Thoracic aorta (tissue), 2 donors: ENCODE measurements around the gene ZNF793. TPM values are rescaled to one million over a fixed set of nuclear protein-coding genes. Genes with fewer than 3 reads are reported as not detected.

Source experiments
- ATAC-seq: fragments of 150-250 bp; one replicate; pipeline ENCODE4 v1.8.0; 2017; ENCODE audit warnings: low read depth; ENCODE audit not compliant: insufficient number of reproducible peaks, low FRiP score
- DNase-seq: peaks from one replicate; pipeline ENCODE4 v3.0.0-alpha.2; 2020; ENCODE audit warnings: low spot score
- H3K27ac ChIP-seq, 2 donors: fragments of 200-600 bp; sonication (generic); 1 replicate in 1 of 2; 2 replicates in 1 of 2; pipeline ENCODE4 v1.5.1; 2016; ENCODE audit warnings: mild to moderate bottlenecking in 2 of 2, moderate library complexity in 2 of 2
- H3K27me3 ChIP-seq: fragments of 200-600 bp; sonication (generic); replicated peaks from 2 replicates; pipeline ENCODE4 v1.6.0; 2016; ENCODE audit warnings: mild to moderate bottlenecking; ENCODE audit not compliant: insufficient read depth
- H3K36me3 ChIP-seq: fragments of 200-600 bp; sonication (generic); one replicate; pipeline ENCODE4 v1.5.1; 2016
- H3K4me1 ChIP-seq, 2 donors: fragments of 200-600 bp; sonication (generic); 1 replicate in 1 of 2; 2 replicates in 1 of 2; pipeline versions ENCODE4 v1.5.1 to v1.6.0; 2016; ENCODE audit warnings: low read depth in 2 of 2, mild to moderate bottlenecking in 1 of 2; ENCODE audit not compliant: control insufficient read depth in 1 of 2
- H3K4me3 ChIP-seq: fragments of 200-600 bp; sonication (generic); 2 replicates; pipeline ENCODE4 v1.5.1; 2016; ENCODE audit warnings: mild to moderate bottlenecking
- H3K9me3 ChIP-seq: fragments of 200-600 bp; sonication (generic); 2 replicates; pipeline ENCODE4 v1.5.1; 2016
- CTCF ChIP-seq: fragments of 200-600 bp; sonication (generic); IDR thresholded peaks from one replicate; pipeline ENCODE4 v1.5.1; 2019; ENCODE audit warnings: antibody characterized with exemption
- total RNA-seq, 2 donors: library from RNA; depleted of rRNA; stranded (reverse); fragments of >200 nt; gene quantifications; one replicate each; pipeline versions ENCODE4 v1.1.0 to v1.2.3, GENCODE V29; 2016

Gene ZNF793
- total RNA-seq, 2 donors from 2014 or later, result 11.8 to 12.1 TPM

DNA sequence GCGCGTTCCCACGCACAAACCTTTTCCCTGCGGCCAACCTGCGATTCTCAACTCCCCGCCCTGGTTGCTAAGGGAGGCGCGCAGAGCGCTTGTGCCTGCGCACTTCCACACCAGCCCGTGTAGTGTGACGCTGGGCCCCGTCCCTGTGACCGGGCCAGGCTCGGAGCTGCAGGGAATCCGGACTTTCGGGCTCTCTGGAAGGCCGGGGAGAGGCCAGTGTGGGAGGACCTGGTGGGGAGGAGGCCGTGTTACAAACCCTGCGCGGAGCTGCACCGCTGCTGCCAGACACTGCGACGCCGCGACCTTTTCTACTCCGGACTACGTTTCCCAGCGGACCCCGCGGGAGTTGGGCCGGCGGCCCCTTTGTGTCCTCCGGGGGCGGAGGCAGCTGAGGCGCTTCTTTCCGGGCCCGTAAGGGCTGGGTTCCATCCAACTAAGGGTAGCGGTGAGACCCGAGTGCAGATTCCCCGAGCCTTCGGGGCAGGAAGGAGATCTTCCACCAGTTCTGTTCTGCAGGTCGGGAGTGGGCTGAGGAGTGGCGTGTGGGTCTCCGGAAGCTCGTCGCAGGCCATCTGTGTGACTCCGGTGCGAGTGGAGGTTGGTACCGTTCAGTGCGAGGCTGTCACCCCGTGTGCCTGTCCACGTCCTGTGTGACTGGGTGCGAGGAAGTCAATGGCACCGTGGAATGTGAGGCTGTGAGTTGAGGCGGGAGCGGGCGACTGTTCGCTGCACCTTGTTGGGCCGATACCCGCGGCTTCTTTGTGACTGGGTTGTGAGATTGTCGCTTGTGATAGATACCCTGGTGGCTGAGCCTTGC lies 37.6 kb upstream of the ZNF793 start, which contains the start of gene ZNF570:
Gene ZNF570, plus strand, starts transcription at position 396 of the 817 bp plus-strand sequence. CDS start 999 bp downstream, outside the sequence.
- Histone ChIP-seq H3K27me3 (no peaks in the 10 kb centered on the region), H3K36me3 (peaks cover 8% of the 10 kb centered on the region), H3K4me1 (peaks cover 5 to 31% of the 10 kb centered on the region in 2 donors), H3K27ac (peak within 1 kb of the TSS; percentile 89 to 96), H3K4me3 (peak within 1 kb of the TSS; percentile 90), H3K9me3 (no peaks in the 10 kb centered on the region)
- TF ChIP-seq CTCF, result no peak
- ATAC-seq (peak; percentile 80), DNase-seq (peak; percentile 62)

DNA sequence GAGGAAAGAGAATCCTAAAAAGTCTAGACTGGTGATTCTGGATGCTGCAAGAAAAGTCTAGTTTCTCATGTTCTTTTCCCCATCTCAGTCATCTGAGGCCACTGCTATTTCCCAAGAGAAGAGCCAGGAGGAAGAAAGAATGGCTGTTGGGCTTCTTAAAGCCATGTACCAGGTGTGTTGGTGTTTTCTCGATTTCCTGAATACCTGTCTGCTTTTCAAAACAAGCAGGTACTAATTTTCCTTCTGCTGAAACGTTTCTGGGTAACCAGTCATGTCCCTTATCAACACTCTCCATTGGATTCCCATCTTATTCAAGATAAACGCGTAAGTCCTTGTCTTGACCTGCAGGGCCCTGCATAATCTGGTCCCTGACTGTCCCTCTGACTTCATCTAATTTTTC lies 36.5 kb upstream of the ZNF793 start:
- DNase-seq, result no peak
- Histone ChIP-seq H3K4me3 (peak overlapping the region; percentile 90), H3K36me3 (peaks cover 4% of the 10 kb centered on the region), H3K4me1 (peaks cover 5 to 31% of the 10 kb centered on the region in 2 donors), H3K27ac (no peak overlapping the region), H3K9me3 (peaks cover 4% of the 10 kb centered on the region), H3K27me3 (no peaks in the 10 kb centered on the region)
- ATAC-seq, result no peak
- TF ChIP-seq CTCF, result no peak

DNA sequence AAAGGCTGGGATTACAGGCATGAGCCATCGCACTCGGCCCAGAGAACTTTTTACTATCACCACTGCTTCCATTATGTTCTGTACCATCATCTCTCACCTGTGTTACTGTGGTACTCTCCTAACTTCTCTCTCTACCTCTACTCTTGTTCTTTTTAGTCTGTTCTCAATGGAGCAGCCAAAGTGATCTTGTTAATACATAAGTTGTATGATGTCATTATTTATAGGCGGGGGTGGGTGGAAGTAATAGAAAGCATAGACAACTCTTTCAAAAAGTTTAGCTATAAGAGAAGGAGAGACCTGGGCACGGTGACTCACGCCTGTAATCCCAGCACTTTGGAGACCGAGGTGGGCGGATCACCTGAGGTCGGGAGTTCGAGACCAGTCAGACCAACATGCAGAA lies 34.6 kb upstream of the ZNF793 start:
- no peak for ATAC-seq

GRCh38 chr19:37484406-37485168 lies 22.2 kb upstream of the ZNF793 start:
- Histone ChIP-seq H3K27ac (no peak overlapping the region), H3K27me3 (no peaks in the 10 kb centered on the region), H3K9me3 (peaks cover 99% of the 10 kb centered on the region), H3K4me3 (peak overlapping the region; percentile 12), H3K36me3 (peaks cover 59% of the 10 kb centered on the region), H3K4me1 (no peaks in the 10 kb centered on the region)
- no peak for ATAC-seq
- DNase-seq, result no peak
- no peak for TF ChIP-seq CTCF

More for the DNA sequence above, 34.6 kb upstream of the ZNF793 start:
- H3K27me3 ChIP-seq, result no peaks in the 10 kb centered on the region
- H3K9me3 ChIP-seq, result peaks cover 18% of the 10 kb centered on the region
- no peak overlapping the region for H3K4me3 ChIP-seq
- DNase-seq, result no peak
- peaks cover 23% of the 10 kb centered on the region for H3K36me3 ChIP-seq
- H3K27ac ChIP-seq, result no peak overlapping the region
- TF ChIP-seq CTCF, result no peak
- H3K4me1 ChIP-seq, result peaks cover 5 to 21% of the 10 kb centered on the region in 2 donors

GRCh38 chr19:37492213-37492612 lies 14.5 kb upstream of the ZNF793 start:
- DNase-seq, result no peak
- Histone ChIP-seq H3K36me3 (no peaks in the 10 kb centered on the region), H3K4me1 (no peaks in the 10 kb centered on the region), H3K27me3 (no peaks in the 10 kb centered on the region), H3K27ac (no peak overlapping the region), H3K4me3 (no peak overlapping the region), H3K9me3 (peaks cover 72% of the 10 kb centered on the region)
- no peak for ATAC-seq
- no peak for TF ChIP-seq CTCF
